ENCODE results near the gene RPL3.

RPL3 gene

GRCh38 chr22:39280250-39280649 is 39.2 kb downstream of the RPL3 start:
- H3K4me3 ChIP-seq (ENCODE audit: low read depth, low read length) = no peak overlapping the region
- no peak for TF ChIP-seq CTCF (conservative IDR thresholded peaks at IDR 0.05; ENCODE audit: low read depth, low read length)
- no peak for DNase-seq (ENCODE audit: low read depth)

GRCh38 chr22:39279170-39279850 is 40.1 kb downstream of the RPL3 start:
- no peak overlapping the region for H3K4me3 ChIP-seq (ENCODE audit: low read depth, low read length)
- no peak for DNase-seq (ENCODE audit: low read depth)
- TF ChIP-seq CTCF (conservative IDR thresholded peaks at IDR 0.05; ENCODE audit: low read depth, low read length) = no peak

GRCh38 chr22:39278040-39278439 is 41.4 kb downstream of the RPL3 start:
- peak; percentile 47 for DNase-seq (ENCODE audit: low read depth)
- no peak for TF ChIP-seq CTCF (conservative IDR thresholded peaks at IDR 0.05; ENCODE audit: low read depth, low read length)
- no peak overlapping the region for H3K4me3 ChIP-seq (ENCODE audit: low read depth, low read length)

GRCh38 chr22:39277142-39277607 is 42.2 kb downstream of the RPL3 start:
- H3K4me3 ChIP-seq (ENCODE audit: low read depth, low read length) = no peak overlapping the region
- DNase-seq (ENCODE audit: low read depth) = peak; percentile 82
- TF ChIP-seq CTCF (conservative IDR thresholded peaks at IDR 0.05; ENCODE audit: low read depth, low read length) = no peak

- DNase-seq (ENCODE audit: low read depth) = no peak
- H3K4me3 ChIP-seq (ENCODE audit: low read depth, low read length) = no peak overlapping the region
- TF ChIP-seq CTCF (conservative IDR thresholded peaks at IDR 0.05; ENCODE audit: low read depth, low read length) = no peak
These were observed 42.8 kb downstream of the RPL3 start for GRCh38 chr22:39276440-39277141.

GRCh38 chr22:39275814-39276439 is 43.5 kb downstream of the RPL3 start:
- no peak for TF ChIP-seq CTCF (conservative IDR thresholded peaks at IDR 0.05; ENCODE audit: low read depth, low read length)
- no peak for DNase-seq (ENCODE audit: low read depth)
- H3K4me3 ChIP-seq (ENCODE audit: low read depth, low read length) = no peak overlapping the region

Data from choroid plexus epithelial cell (primary cell).